Karpas-422 (cell line): ENCODE data around the gene HAND2. TPM values are rescaled to one million over a fixed set of nuclear protein-coding genes. Genes with fewer than 3 reads are reported as not detected.

Source experiments
- DNase-seq: peaks from one replicate; pipeline ENCODE4 v3.0.0-alpha.2; 2015
- H2AFZ ChIP-seq: fragments of 200-600 bp; sonication (generic); 2 replicates; pipeline ENCODE4 v1.6.1; 2014; ENCODE audit warnings: antibody characterized with exemption, low read length, mixed read lengths
- H3K27ac ChIP-seq: fragments of 200-600 bp; sonication (generic); 2 replicates; pipeline ENCODE4 v1.5.1; 2014; ENCODE audit warnings: mild to moderate bottlenecking, low read length, moderate library complexity
- H3K27me3 ChIP-seq: fragments of 200-600 bp; sonication (generic); 2 replicates; pipeline ENCODE4 v1.6.1; 2014; ENCODE audit warnings: low read length, mixed read lengths
- H3K36me3 ChIP-seq: fragments of 200-600 bp; sonication (generic); 2 replicates; pipeline ENCODE4 v1.6.1; 2014; ENCODE audit warnings: low read length, mixed read lengths; ENCODE audit not compliant: insufficient read depth
- H3K4me1 ChIP-seq: fragments of 200-600 bp; sonication (generic); 2 replicates; pipeline ENCODE4 v1.6.1; 2014; ENCODE audit warnings: mild to moderate bottlenecking, low read length, mixed read lengths
- H3K4me2 ChIP-seq: fragments of 200-600 bp; sonication (generic); 2 replicates; pipeline ENCODE4 v1.6.1; 2014; ENCODE audit warnings: low read length, low read depth, mild to moderate bottlenecking; ENCODE audit not compliant: poor library complexity, severe bottlenecking
- H3K4me3 ChIP-seq: fragments of 200-600 bp; sonication (generic); 2 replicates; pipeline ENCODE4 v1.5.1; 2014; ENCODE audit warnings: mild to moderate bottlenecking, antibody characterized with exemption, low read length, mixed read lengths
- H3K79me2 ChIP-seq: fragments of 200-600 bp; sonication (generic); 2 replicates; pipeline ENCODE4 v1.6.1; 2014; ENCODE audit warnings: mild to moderate bottlenecking, low read length, mixed read lengths
- H3K9ac ChIP-seq: fragments of 200-600 bp; sonication (generic); 2 replicates; pipeline ENCODE4 v1.6.0; 2014; ENCODE audit warnings: low read length
- H3K9me2 ChIP-seq: fragments of 200-600 bp; sonication (generic), shearing (Covaris generic); replicated peaks from 2 replicates; pipeline ENCODE4 v1.6.0; 2014; ENCODE audit warnings: mild to moderate bottlenecking, low read length, moderate library complexity; ENCODE audit not compliant: insufficient read depth
- H3K9me3 ChIP-seq: fragments of 300-700, 200-600 bp; sonication (generic); 2 replicates; pipeline ENCODE4 v1.6.1; 2014; ENCODE audit warnings: low read length, mixed read lengths
- H4K20me1 ChIP-seq: fragments of 200-600 bp; sonication (generic); 2 replicates; pipeline ENCODE4 v1.6.1; 2014; ENCODE audit warnings: mild to moderate bottlenecking, antibody characterized with exemption, low read length, low read depth; ENCODE audit not compliant: insufficient read depth
- total RNA-seq: library from RNA; depleted of rRNA; stranded (reverse); fragments of >200 nt; shearing (Covaris generic); gene quantifications from 2 replicates; pipeline ENCODE4 v1.2.3, GENCODE V29; 2014; ENCODE audit warnings: low replicate concordance

Gene HAND2
- total RNA-seq, 1 experiment from 2014 or later, result not detected

- H3K4me3 ChIP-seq, result no peak overlapping the region
- no peaks in the 10 kb centered on the region for H3K27me3 ChIP-seq
- H3K79me2 ChIP-seq, result no peaks in the 10 kb centered on the region
- no peak for DNase-seq
- no peaks in the 10 kb centered on the region for H4K20me1 ChIP-seq
- no peaks in the 10 kb centered on the region for H3K4me1 ChIP-seq
- no peaks in the 10 kb centered on the region for H3K9me2 ChIP-seq
- H2AFZ ChIP-seq, result no peak overlapping the region
- H3K9ac ChIP-seq, result no peak overlapping the region
- H3K4me2 ChIP-seq, result no peak overlapping the region
- H3K27ac ChIP-seq, result no peak overlapping the region
- H3K36me3 ChIP-seq, result no peaks in the 10 kb centered on the region
- no peaks in the 10 kb centered on the region for H3K9me3 ChIP-seq
These were observed 11.5 kb downstream of the HAND2 start for GRCh38 chr4:173518425-173519102.

- DNase-seq, result no peak
- Histone ChIP-seq H3K9ac (no peak overlapping the region), H3K4me2 (no peak overlapping the region), H3K36me3 (no peaks in the 10 kb centered on the region), H3K9me2 (no peaks in the 10 kb centered on the region), H4K20me1 (no peaks in the 10 kb centered on the region), H3K9me3 (no peaks in the 10 kb centered on the region), H3K4me1 (no peaks in the 10 kb centered on the region), H3K27ac (no peak overlapping the region), H3K27me3 (no peaks in the 10 kb centered on the region), H3K79me2 (no peaks in the 10 kb centered on the region), H3K4me3 (no peak overlapping the region), H2AFZ (no peak overlapping the region)
These were observed 12.1 kb downstream of the HAND2 start for GRCh38 chr4:173517781-173518424.

GRCh38 chr4:173516621-173517524, 13.2 kb downstream of the HAND2 start:
- Histone ChIP-seq H3K79me2 (no peaks in the 10 kb centered on the region), H3K9me3 (no peaks in the 10 kb centered on the region), H3K27me3 (no peaks in the 10 kb centered on the region), H3K4me2 (no peak overlapping the region), H3K9ac (no peak overlapping the region), H3K9me2 (no peaks in the 10 kb centered on the region), H3K4me3 (no peak overlapping the region), H2AFZ (no peak overlapping the region), H3K27ac (no peak overlapping the region), H3K36me3 (no peaks in the 10 kb centered on the region), H3K4me1 (no peaks in the 10 kb centered on the region), H4K20me1 (no peaks in the 10 kb centered on the region)
- DNase-seq, result no peak

- DNase-seq, result no peak
- H3K4me1 ChIP-seq, result no peaks in the 10 kb centered on the region
- no peaks in the 10 kb centered on the region for H4K20me1 ChIP-seq
- H3K79me2 ChIP-seq, result no peaks in the 10 kb centered on the region
- H3K27ac ChIP-seq, result no peak overlapping the region
- no peaks in the 10 kb centered on the region for H3K9me2 ChIP-seq
- H3K36me3 ChIP-seq, result no peaks in the 10 kb centered on the region
- H3K4me3 ChIP-seq, result no peak overlapping the region
- no peaks in the 10 kb centered on the region for H3K27me3 ChIP-seq
- H3K9ac ChIP-seq, result no peak overlapping the region
- H2AFZ ChIP-seq, result no peak overlapping the region
- no peak overlapping the region for H3K4me2 ChIP-seq
- no peaks in the 10 kb centered on the region for H3K9me3 ChIP-seq
These were observed 14.6 kb downstream of the HAND2 start for GRCh38 chr4:173515458-173515857.

- Histone ChIP-seq H3K36me3 (no peaks in the 10 kb centered on the region), H3K27ac (no peak overlapping the region), H3K9ac (no peak overlapping the region), H3K4me3 (no peak overlapping the region), H3K27me3 (no peaks in the 10 kb centered on the region), H4K20me1 (no peaks in the 10 kb centered on the region), H3K9me3 (no peaks in the 10 kb centered on the region), H3K9me2 (no peaks in the 10 kb centered on the region), H3K4me1 (no peaks in the 10 kb centered on the region), H3K79me2 (no peaks in the 10 kb centered on the region), H3K4me2 (no peak overlapping the region), H2AFZ (no peak overlapping the region)
- no peak for DNase-seq
These were observed 15.3 kb downstream of the HAND2 start for GRCh38 chr4:173514641-173515217.

GRCh38 chr4:173513651-173514050, 16.4 kb downstream of the HAND2 start:
- no peaks in the 10 kb centered on the region for H3K27me3 ChIP-seq
- H3K4me2 ChIP-seq, result no peak overlapping the region
- H3K4me1 ChIP-seq, result peaks cover 7% of the 10 kb centered on the region
- no peak overlapping the region for H2AFZ ChIP-seq
- no peak overlapping the region for H3K27ac ChIP-seq
- H3K4me3 ChIP-seq, result no peak overlapping the region
- no peaks in the 10 kb centered on the region for H3K79me2 ChIP-seq
- H3K9ac ChIP-seq, result no peak overlapping the region
- no peak for DNase-seq
- no peaks in the 10 kb centered on the region for H3K36me3 ChIP-seq
- no peaks in the 10 kb centered on the region for H4K20me1 ChIP-seq
- no peaks in the 10 kb centered on the region for H3K9me3 ChIP-seq
- no peaks in the 10 kb centered on the region for H3K9me2 ChIP-seq

GRCh38 chr4:173511787-173512361, 18.2 kb downstream of the HAND2 start:
- H3K27me3 ChIP-seq, result no peaks in the 10 kb centered on the region

More at GRCh38 chr4:173511787-173512361, 18.2 kb downstream of the HAND2 start:
- Histone ChIP-seq H3K27ac (no peak overlapping the region), H2AFZ (no peak overlapping the region), H3K36me3 (no peaks in the 10 kb centered on the region), H4K20me1 (no peaks in the 10 kb centered on the region), H3K9me2 (no peaks in the 10 kb centered on the region), H3K4me3 (no peak overlapping the region), H3K79me2 (no peaks in the 10 kb centered on the region), H3K9ac (no peak overlapping the region), H3K4me1 (peaks cover 12% of the 10 kb centered on the region), H3K9me3 (no peaks in the 10 kb centered on the region), H3K4me2 (no peak overlapping the region)
- DNase-seq, result no peak
